Uterus (tissue), 2 donors: ENCODE measurements around the gene IFNL4.

Source experiments
- CTCF ChIP-seq, 4 experiments: fragments of 200-600 bp in 2 of 4; fragments of 450-650 bp in 2 of 4; sonication (generic) in 2 of 4; IDR thresholded peaks; one replicate each; pipeline ENCODE4 v1.5.1; 2016 to 2019; ENCODE audit warnings: antibody characterized with exemption in 4 of 4, mild to moderate bottlenecking in 2 of 4, moderate library complexity in 1 of 4
- POLR2A ChIP-seq, 2 donors: fragments of 450-650 bp; IDR thresholded peaks; one replicate each; pipeline ENCODE4 v1.6.1; 2016; ENCODE audit warnings: antibody characterized with exemption in 2 of 2, mild to moderate bottlenecking in 1 of 2, moderate library complexity in 1 of 2

- TF ChIP-seq CTCF (IDR thresholded peaks at IDR 0.05) (no peak), POLR2A (IDR thresholded peaks at IDR 0.05) (no peak)
These were observed 40.4 kb downstream of the IFNL4 start for GRCh38 chr19:39208175-39208795.
